ENCODE data around the gene FGFR2.

DNA sequence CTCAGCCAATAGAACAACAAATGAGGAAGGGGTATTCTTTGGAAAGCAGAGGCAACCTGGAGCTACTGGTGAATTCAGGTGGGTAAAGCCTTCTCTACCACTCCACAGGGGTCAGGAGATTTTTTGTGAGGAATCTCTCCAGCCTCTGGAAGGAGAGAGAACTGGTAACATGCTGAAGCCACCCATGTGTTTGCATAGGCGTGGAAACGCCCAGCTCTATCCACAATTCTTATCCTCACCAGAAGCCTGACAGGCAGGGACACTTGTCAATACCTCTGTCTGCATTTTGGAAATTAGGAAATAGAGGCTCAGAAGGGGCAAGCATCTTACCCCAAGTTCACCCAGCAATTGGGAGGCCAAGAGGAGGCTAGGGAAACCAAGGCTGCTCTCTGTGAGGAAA lies 133.7 kb downstream of the FGFR2 start:
- no peak for TF ChIP-seq CTCF (IDR thresholded peaks at IDR 0.05)
- TF ChIP-seq POLR2A (IDR thresholded peaks at IDR 0.05) = no peak
